ENCODE data around the gene ADAD1.

The ADAD1 gene

DNA sequence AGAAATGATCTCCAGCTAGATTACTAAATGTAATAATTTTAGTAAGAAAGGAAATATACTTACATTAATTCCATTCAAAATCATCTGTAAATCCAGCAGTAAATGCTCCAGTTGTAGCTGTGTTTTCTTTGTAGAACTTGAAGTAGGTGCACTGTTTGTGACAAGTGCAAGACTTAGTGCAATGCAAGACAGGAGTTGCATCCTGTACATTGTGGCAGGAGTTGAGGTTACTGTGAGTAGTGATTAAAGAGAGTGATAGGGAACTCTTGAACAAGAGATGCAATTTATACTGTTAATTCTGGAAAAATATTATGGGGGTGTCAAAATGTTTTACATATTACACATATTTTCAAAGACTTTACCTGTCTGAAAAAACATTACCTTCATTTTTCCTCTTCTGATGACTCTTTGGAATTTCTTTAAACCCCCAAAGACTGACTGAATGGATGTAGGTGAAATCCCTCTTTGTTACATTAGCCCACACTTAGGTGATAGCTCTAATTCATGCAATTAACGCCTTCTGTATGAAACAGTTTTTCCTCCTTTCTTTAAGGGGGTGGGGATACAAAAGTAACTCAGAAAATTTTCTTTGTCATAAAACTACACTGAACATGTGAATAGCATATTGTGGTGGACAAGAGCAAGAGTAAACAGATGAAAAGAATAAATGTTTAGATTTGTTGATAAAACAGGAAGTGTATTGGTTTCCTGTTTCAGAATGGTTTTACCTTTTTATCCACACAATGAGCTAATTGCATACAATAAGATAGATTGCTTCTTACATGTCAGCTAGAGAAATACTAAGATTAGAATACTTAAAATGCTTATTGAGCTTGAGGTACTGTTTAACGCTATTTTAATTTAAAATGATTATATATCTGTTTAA, 77.7 kb downstream of the ADAD1 start, which contains the start of gene IL2:
Gene IL2, minus strand, starts transcription at position 495 of the 886 bp plus-strand sequence. Its CDS starts 285 bp downstream, at position 210.
- DNase-seq (ENCODE audit: low read depth in 2 of 2): no peak

DNA sequence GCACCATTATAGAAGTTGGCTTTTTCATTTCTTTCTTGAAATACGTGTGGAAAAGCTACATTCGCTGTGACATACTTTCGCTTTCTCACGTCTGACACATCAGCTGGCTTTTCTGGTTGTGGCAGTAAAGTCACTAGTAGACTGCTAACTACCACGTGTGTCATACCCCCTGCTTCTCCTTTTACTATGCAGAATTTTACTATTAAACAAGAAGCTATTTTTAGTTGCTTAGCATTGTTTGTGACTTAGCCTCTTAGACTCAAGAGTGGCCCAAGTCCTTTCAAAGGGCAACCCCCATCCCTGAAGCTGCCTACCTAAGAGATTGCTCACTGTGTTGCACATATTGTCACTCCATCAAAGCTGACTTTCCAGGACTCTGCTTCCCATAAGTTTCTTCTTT, 79.8 kb downstream of the ADAD1 start:
- peak; percentile 7 to 19 for DNase-seq (ENCODE audit: low read depth in 2 of 2)

DNA sequence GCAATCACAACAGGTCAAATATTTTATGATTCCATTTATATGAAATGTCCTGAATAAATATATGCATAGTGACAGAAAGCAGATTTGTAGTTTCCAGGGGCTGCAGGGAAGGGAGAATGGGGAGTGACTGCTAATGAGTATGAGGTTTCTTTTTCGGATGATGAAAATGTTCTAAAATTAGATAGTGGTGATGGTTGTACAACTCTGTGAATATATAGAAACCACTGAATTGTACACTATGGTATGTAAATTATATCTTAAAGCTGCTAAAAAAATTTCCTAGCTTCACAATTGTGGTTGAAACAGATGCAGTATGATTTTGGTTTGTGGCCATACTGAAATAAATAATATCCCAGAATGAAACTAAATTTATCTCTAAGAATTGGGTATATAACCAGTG, 90.6 kb downstream of the ADAD1 start:
- DNase-seq (ENCODE audit: low read depth in 2 of 2): no peak

DNA sequence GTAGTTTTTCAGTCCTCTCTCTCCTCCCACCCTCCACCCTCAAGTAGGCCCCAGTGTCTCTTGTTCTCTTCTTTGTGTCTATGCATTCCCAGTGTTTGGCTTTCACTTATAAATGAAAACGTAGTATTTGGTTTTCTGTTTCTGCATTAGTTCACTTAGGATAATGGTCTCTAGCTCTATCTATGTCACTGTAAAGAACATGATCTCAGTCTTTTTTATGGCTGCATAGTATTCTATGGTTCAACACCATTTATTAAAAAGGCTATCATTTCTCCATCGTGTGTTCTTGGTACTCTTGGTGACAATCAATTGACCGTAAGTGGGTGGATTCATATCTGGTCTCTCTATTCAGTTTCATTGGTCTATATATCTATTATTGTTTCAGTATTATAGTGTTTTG, 96.4 kb downstream of the ADAD1 start:
- DNase-seq (ENCODE audit: low read depth in 2 of 2): no peak

DNA sequence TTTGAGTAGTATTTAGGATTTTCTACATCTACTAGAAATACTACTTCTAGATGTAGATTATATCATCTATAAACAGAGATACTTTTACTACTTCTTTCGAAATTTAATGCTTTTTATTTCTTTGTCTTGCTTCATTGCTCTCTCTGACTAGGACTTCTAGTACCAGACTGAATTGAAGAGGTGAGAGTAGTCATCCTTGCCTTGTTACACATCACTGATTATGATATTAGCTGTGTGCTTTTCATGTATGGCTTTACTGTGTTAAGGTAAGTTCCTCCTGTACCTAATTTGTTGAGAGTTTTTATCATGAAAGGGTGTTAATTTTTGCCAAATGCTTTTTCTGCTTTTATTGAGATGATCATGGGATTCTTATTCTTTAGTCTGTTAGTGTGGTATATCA, 97.3 kb downstream of the ADAD1 start:
- DNase-seq (ENCODE audit: low read depth in 2 of 2): no peak

DNA sequence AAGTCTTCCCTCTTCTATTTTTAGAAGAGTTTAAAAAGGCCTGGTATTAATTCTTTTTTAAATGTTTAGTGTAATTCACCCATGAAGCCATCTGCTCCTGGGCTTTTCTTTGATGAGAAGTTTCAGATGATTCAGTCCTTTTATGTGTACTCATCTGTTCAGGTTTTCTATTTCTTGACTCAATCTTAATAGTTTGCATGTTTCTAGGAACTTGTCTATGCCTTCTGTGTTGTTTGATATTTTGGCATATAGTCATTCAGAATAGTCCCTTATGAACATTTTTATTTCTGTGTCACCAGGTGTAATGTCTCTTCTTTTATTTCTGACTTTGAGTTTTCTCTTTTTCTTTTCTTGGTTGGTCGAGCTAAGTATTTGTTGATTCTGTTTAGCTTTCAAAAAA, 97.9 kb downstream of the ADAD1 start:
- no peak for DNase-seq (ENCODE audit: low read depth in 2 of 2)

All from activated CD8-positive, alpha-beta memory T cell treated with anti-CD3 and anti-CD28 coated beads for 4 hours (primary cell).